Activated B cell treated with CpG ODN at 0.5 μM for 24 hours (primary cell): Measurements from ENCODE around the gene WIPF3. TPM values are rescaled to one million over a fixed set of nuclear protein-coding genes. Genes with fewer than 3 reads are reported as not detected.

ENCODE experiments used
- ATAC-seq: fragments of 200-7000 bp; cut with Tn5 transposase; one replicate; pipeline ENCODE4 v1.10.0; 2021; ENCODE audit warnings: low read depth, mild to moderate bottlenecking, moderate library complexity
- CTCF ChIA-PET: fragments of 350-600 bp; sonication (Branson Sonifier 250); formaldehyde crosslinking; loops from one replicate; lab custom pipeline; 2021; ENCODE audit warnings: antibody characterized with exemption; lab: Charles Lee
- POLR2A ChIA-PET: fragments of 350-600 bp; sonication (Branson Sonifier 250); formaldehyde crosslinking; loops from one replicate; lab custom pipeline; 2021; ENCODE audit warnings: antibody characterized with exemption; lab: Charles Lee
- DNase-seq: peaks from one replicate; pipeline ENCODE4 v3.0.0; 2022
- H3K27ac Mint-ChIP-seq: one replicate; pipeline ENCODE4 v1.8.0; 2020; ENCODE audit warnings: mixed read lengths
- H3K27me3 Mint-ChIP-seq: one replicate; pipeline ENCODE4 v1.8.0; 2021; ENCODE audit warnings: mixed read lengths
- H3K36me3 Mint-ChIP-seq: one replicate; pipeline ENCODE4 v1.8.0; 2021; ENCODE audit warnings: low read depth, mixed read lengths
- H3K4me1 Mint-ChIP-seq: one replicate; pipeline ENCODE4 v1.8.0; 2021; ENCODE audit warnings: mixed read lengths
- H3K4me3 Mint-ChIP-seq: one replicate; pipeline ENCODE4 v1.8.0; 2020; ENCODE audit warnings: mild to moderate bottlenecking, mixed read lengths
- H3K9me3 Mint-ChIP-seq: one replicate; pipeline ENCODE4 v1.8.0; 2020; ENCODE audit warnings: mixed read lengths
- CTCF ChIP-seq: fragments of 200-600 bp; IDR thresholded peaks from one replicate; pipeline ENCODE4 v1.8.0; 2022; ENCODE audit warnings: antibody characterized with exemption, mild to moderate bottlenecking
- intact Hi-C: fragments of 100-400 bp; cut with micrococcal nuclease; formaldehyde crosslinking; loops from one replicate; pipeline ENCODE4 v1.15.1; 2024
- total RNA-seq: library from RNA; stranded (reverse); gene quantifications from 2 replicates; pipeline ENCODE4 v1.2.3, GENCODE V29; 2022

WIPF3 gene
- not detected in 2 replicates for total RNA-seq

- intact Hi-C loops = no loop called here
- Mint-ChIP-seq H3K27me3 (peaks cover 74% of the 10 kb centered on the region), H3K4me3 (peak within 1 kb of the TSS; percentile 25), H3K9me3 (no peaks in the 10 kb centered on the region), H3K36me3 (no peaks in the 10 kb centered on the region), H3K27ac (no peak within 1 kb of the TSS), H3K4me1 (peaks cover 7% of the 10 kb centered on the region)
- CTCF ChIA-PET = no interaction called here
- DNase-seq (no peak), ATAC-seq (no peak)
- POLR2A ChIA-PET = no interaction called here
- TF ChIP-seq CTCF = no peak
Observed at GRCh38 chr7:29806208-29806994, at the start of gene WIPF3. Gene WIPF3 (plus strand): TSS chr7:29806508. CDS start chr7:29834725, 28,217 bp downstream.

GRCh38 chr7:29763266-29763665 lies 43.0 kb upstream of the WIPF3 start:
- no peaks in the 10 kb centered on the region for H3K9me3 Mint-ChIP-seq
- ATAC-seq (no peak), DNase-seq (no peak)
- H3K4me3 Mint-ChIP-seq = no peak overlapping the region
- ChIA-PET POLR2A (no interaction called here), CTCF (no interaction called here)
- intact Hi-C loops = no loop called here
- H3K27ac Mint-ChIP-seq = no peak overlapping the region
- H3K4me1 Mint-ChIP-seq = no peaks in the 10 kb centered on the region
- TF ChIP-seq CTCF = no peak
- H3K36me3 Mint-ChIP-seq = no peaks in the 10 kb centered on the region
- H3K27me3 Mint-ChIP-seq = peaks cover 20% of the 10 kb centered on the region

- peaks cover 20% of the 10 kb centered on the region for H3K27me3 Mint-ChIP-seq
- ChIA-PET POLR2A (no interaction called here), CTCF (no interaction called here)
- H3K4me3 Mint-ChIP-seq = no peak overlapping the region
- DNase-seq = no peak
- H3K4me1 Mint-ChIP-seq = no peaks in the 10 kb centered on the region
- no peak for TF ChIP-seq CTCF
- H3K36me3 Mint-ChIP-seq = no peaks in the 10 kb centered on the region
- intact Hi-C loops = no loop called here
- no peaks in the 10 kb centered on the region for H3K9me3 Mint-ChIP-seq
- no peak for ATAC-seq
- no peak overlapping the region for H3K27ac Mint-ChIP-seq
Observed at GRCh38 chr7:29764227-29764626, 42.1 kb upstream of the WIPF3 start.

GRCh38 chr7:29765490-29765889 lies 40.8 kb upstream of the WIPF3 start:
- Mint-ChIP-seq H3K36me3 (no peaks in the 10 kb centered on the region), H3K4me1 (no peaks in the 10 kb centered on the region), H3K9me3 (no peaks in the 10 kb centered on the region), H3K27ac (no peak overlapping the region), H3K4me3 (no peak overlapping the region), H3K27me3 (peaks cover 20% of the 10 kb centered on the region)
- ChIA-PET POLR2A (no interaction called here), CTCF (no interaction called here)
- no peak for TF ChIP-seq CTCF
- intact Hi-C loops = no loop called here
- ATAC-seq = no peak
- no peak for DNase-seq

- Mint-ChIP-seq H3K36me3 (no peaks in the 10 kb centered on the region), H3K27ac (no peak overlapping the region), H3K4me3 (no peak overlapping the region), H3K9me3 (peaks cover 2% of the 10 kb centered on the region), H3K4me1 (no peaks in the 10 kb centered on the region), H3K27me3 (peaks cover 6% of the 10 kb centered on the region)
- TF ChIP-seq CTCF = no peak
- no peak for DNase-seq
- POLR2A ChIA-PET = no interaction called here
- no peak for ATAC-seq
- intact Hi-C loops = no loop called here
- CTCF ChIA-PET = no interaction called here
Observed at GRCh38 chr7:29770371-29770770, 35.9 kb upstream of the WIPF3 start.
